Activated CD8-positive, alpha-beta memory T cell treated with anti-CD3 and anti-CD28 coated beads for 4 hours (primary cell): Measurements from ENCODE around the gene TNRC6B.
"Not testable (repeated sequence)": the region's sequence is repeated elsewhere in the genome, so short reads cannot be mapped to it uniquely, and the experiment has no call there.

Source experiments
- DNase-seq, 2 donors: peaks; one replicate each; pipeline ENCODE4 v3.0.0-alpha.2; 2020; ENCODE audit warnings: low read depth in 2 of 2

TNRC6B gene

GRCh38 chr22:40276996-40277823, 99.5 kb downstream of the TNRC6B start:
- no peak for DNase-seq

DNA sequence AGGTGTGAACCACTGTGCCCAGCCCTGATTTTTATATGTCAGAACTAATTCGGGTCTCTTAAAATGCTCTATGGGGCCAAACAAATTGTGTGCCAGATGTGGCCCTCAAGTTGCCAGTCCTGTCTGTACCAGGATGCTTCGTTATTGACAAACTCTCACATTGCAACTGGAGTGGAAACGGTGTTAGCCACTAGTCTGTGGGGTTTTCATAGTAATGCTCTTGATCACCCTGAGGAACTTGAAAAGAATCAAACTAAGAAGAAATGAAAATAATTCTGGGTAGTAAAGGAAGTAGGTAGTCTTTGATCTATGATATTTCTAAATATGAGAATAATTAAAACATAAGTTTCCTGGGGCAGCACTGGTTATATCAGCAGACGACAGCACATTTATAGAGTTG, 101.3 kb downstream of the TNRC6B start:
- no peak for DNase-seq

GRCh38 chr22:40281717-40282116, 104.0 kb downstream of the TNRC6B start:
- DNase-seq: no peak

GRCh38 chr22:40285513-40285912, 107.8 kb downstream of the TNRC6B start:
- DNase-seq: no peak

- DNase-seq: peak; percentile 20 to 37
Measured at GRCh38 chr22:40289991-40290459, 112.3 kb downstream of the TNRC6B start.

DNA sequence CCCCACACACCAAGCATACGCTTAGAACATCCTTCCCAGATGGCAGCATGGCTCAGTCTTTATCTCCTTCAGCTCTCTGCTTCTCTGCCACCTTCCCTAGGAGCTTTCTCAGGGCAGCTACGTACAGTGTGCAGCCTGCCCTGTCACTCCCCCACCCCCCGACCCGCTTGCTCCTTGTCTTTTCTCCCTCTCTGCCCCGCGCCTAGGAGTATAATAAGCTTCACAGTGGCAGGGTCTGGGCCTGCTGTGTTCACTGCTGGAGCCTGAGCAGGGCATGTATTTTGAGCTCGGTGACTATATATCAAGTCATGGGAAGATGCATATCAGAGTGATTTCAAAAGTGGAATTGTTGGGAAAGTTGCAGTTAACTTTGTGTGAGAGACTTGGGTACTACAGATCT, 112.8 kb downstream of the TNRC6B start:
- DNase-seq: no peak

- no peak for DNase-seq
Measured at GRCh38 chr22:40294696-40295095, 117.0 kb downstream of the TNRC6B start.

GRCh38 chr22:40300316-40300715, 122.6 kb downstream of the TNRC6B start:
- no peak for DNase-seq

DNA sequence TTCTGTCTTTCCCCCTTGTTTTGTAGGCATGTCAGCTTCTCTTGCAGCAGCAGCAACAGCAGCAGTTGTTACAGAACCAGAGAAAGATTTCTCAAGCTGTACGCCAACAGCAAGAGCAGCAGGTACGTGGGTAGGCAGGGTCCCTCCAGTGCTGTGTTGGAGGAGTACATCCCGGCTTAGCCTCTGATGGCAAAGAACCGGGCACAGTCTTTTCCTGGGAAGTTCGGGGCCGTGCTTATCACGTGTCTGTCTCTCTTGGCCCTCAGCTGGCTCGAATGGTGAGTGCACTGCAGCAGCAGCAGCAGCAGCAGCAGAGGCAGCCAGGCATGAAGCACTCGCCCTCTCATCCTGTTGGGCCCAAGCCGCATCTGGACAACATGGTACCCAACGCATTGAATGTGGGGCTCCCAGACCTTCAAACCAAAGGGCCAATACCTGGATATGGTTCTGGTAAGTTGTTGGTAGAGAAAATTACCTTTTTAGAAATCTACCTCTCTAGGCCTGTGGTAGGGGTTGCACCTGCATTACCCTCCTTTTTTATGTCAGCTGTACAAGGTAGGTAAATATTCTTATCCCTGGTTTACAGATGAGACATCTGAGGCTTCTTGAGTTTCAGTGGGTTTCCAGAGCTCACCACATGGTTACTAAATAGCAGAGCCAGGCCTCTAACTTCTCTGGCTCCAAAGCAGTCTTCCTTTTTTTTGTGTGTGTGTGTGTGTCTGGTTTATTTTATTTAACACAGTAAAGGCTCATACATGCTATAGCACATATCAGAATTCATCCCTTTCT, 123.4 kb downstream of the TNRC6B start:
- DNase-seq: no peak

DNA sequence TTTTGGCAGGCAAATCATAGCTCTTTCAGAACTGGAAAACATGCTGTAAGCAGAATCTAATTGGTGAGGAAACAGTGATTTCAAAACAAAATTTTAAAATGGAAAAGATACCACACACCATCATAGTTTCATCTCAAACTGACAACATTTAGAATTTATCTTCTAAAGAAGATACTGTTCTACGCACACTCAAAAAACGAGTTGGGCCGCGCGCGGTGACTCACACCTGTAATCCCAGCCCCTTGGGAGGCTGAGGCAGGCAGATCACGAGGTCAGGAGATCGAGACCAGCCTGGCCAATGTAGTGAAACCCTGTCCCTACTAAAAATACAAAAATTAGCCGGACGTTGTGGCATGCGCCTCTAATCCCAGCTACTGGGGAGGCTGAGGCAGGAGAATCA, 124.4 kb downstream of the TNRC6B start:
- no peak for DNase-seq

DNA sequence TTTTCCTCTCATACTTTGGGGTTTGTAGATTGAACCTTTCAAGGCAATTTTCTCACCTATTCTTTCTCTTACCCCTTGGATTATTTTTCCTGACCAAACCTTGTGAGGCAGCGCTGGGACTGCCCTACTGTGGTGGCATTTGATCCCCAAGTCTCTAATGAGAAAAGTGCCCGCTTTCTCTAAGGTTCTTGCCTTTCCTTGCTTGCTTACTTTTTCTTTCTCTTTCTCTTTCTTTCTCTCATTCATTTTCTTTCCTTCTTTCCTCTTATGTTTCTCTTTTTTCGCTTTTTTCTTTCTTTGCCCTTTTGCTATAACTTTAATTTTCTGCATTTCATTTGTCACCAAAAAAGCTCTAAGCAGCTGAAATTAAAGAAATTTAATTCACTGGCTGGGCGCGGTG, 127.9 kb downstream of the TNRC6B start:
- DNase-seq: no peak

- no peak for DNase-seq
Measured at GRCh38 chr22:40308999-40309573, 131.4 kb downstream of the TNRC6B start.

GRCh38 chr22:40309631-40310030, 131.9 kb downstream of the TNRC6B start:
- no peak for DNase-seq

- no peak for DNase-seq
Measured at GRCh38 chr22:40310081-40310767, 132.5 kb downstream of the TNRC6B start.

GRCh38 chr22:40310768-40311120, 133.0 kb downstream of the TNRC6B start:
- no peak for DNase-seq

DNA sequence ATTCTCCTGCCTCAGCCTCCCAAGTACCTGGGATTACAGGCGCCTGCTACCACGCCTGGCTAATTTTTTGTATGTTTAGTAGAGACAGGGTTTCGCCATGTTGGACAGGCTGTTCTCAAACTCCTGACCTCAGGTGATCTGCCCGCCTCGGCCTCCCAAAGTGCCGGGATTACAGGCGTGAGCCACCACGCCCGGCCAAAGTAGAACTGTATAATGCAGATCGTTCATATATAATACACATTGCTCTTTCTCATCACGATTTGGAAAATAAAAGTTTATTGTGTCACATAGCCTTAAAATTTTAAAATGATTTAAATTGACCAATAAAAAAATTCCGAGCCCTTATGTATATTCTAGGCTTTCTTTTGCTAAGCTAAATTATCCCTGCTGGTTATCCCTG, 133.9 kb downstream of the TNRC6B start:
- not testable (repeated sequence) for DNase-seq

DNA sequence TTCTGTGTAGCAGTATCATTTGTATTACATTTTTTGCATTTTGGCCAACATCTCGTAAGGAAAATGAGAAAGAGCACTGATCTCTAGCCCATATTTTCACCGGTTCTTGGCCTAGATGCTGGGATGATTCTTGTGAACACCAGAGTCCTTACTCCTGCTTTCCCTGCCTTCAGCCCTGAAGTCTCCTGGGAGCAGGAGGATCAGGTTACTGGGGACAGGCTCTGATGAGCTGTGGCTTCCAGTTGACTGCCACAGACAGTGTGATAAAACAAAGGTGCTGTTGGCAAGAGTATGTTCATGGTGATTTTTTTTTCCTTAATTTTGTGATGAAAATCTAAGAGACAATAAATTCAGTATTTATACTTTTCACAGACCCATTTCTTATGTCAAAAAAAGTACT, 134.3 kb downstream of the TNRC6B start:
- no peak for DNase-seq

DNA sequence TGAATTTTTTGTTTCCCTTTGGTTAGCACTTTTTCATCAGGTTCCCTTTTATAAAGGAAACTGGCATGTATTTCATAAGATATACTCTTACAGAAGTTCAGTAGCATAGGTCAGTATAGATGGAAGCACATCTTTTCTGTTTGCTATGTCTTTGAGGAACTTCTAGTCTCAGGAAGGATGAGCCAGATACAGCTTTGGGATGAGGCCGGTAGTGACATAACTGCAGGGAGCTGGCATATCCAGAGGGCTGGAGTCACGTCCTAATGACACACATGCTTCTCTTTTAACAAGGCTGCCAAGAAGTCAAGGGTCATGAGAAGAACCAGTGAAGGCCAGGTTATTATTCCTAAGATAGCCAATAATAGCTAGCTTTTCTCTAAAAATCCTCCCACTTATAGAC, 135.3 kb downstream of the TNRC6B start:
- no peak for DNase-seq

GRCh38 chr22:40314041-40314440, 136.3 kb downstream of the TNRC6B start:
- DNase-seq: no peak

DNA sequence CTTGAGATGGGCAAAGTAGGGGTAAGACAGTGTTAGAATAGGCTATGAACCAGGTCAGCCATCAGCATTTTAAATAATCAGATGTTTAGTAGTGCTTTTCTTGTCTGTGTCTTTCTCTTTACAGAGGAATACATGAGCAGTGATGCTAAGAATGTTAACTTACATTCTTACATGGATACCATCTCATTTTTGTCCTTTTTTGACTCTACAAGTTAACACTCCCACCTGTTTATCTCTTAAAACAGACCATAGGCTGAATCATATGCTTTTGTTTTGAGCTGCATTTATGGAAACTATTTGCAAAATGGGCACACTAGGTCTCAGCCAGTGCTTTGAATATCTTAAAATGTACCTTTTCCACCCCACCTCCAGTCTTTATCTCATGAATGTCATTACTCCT, 143.0 kb downstream of the TNRC6B start:
- DNase-seq: no peak

GRCh38 chr22:40322021-40322420, 144.3 kb downstream of the TNRC6B start:
- DNase-seq: no peak

DNA sequence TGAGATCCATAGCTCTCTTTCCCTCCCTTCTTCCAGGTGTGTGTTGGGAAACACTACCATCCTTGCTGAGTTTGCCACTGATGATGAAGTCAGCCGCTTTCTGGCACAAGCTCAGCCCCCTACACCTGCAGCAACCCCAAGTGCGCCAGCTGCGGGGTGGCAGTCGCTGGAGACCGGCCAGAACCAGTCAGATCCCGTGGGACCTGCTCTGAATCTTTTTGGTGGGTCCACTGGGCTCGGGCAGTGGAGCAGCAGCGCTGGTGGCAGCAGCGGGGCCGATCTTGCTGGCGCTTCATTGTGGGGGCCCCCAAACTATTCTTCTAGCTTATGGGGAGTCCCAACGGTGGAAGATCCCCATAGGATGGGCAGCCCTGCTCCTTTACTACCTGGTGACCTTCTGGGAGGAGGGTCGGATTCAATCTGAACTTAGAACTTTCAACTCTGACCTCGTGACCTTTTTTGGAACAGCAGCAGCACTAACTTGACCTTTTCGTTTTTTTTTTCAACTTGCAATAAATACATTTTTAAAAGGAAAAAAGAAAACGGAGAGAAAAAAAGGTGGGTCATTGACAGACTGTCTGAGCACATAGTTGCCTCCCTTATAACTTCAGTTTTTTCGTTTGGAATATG, 145.2 kb downstream of the TNRC6B start:
- DNase-seq: no peak
